GM12872 (cell line): ENCODE data around the gene GGA1.

Source experiments
- CTCF ChIP-seq: IDR thresholded peaks from 3 replicates; pipeline ENCODE4 v1.5.1; 2011; ENCODE audit warnings: low read depth, mild to moderate bottlenecking, low read length, moderate library complexity; ENCODE audit not compliant: insufficient read depth

GGA1 gene

GRCh38 chr22:37625737-37626136 is 17.1 kb downstream of the GGA1 start:
- TF ChIP-seq CTCF = no peak

- no peak for TF ChIP-seq CTCF
Observed at GRCh38 chr22:37626144-37626543, 17.5 kb downstream of the GGA1 start.

- no peak for TF ChIP-seq CTCF
Observed at GRCh38 chr22:37626556-37627075, 18.0 kb downstream of the GGA1 start.

- no peak for TF ChIP-seq CTCF
Observed at GRCh38 chr22:37627121-37627520, 18.5 kb downstream of the GGA1 start.

- TF ChIP-seq CTCF = no peak
Observed at GRCh38 chr22:37627545-37627944, 18.9 kb downstream of the GGA1 start.

- TF ChIP-seq CTCF = no peak
Observed at GRCh38 chr22:37628830-37629229, 20.2 kb downstream of the GGA1 start.

- no peak for TF ChIP-seq CTCF
Observed at GRCh38 chr22:37629928-37630327, 21.3 kb downstream of the GGA1 start.
